Omental fat pad (tissue), 4 donors: ENCODE data around the gene WDR35. TPM values are rescaled to one million over a fixed set of nuclear protein-coding genes. Genes with fewer than 3 reads are reported as not detected.

Experiments
- ATAC-seq: fragments of 150-250 bp; one replicate; pipeline ENCODE4 v1.9.1; 2016; ENCODE audit warnings: mild to moderate bottlenecking, moderate library complexity; ENCODE audit not compliant: low FRiP score
- DNase-seq: peaks from one replicate; pipeline ENCODE4 v3.0.0-alpha.2; 2019; ENCODE audit warnings: low spot score
- total RNA-seq, 4 donors: library from RNA; depleted of rRNA; stranded (reverse); fragments of >200 nt; gene quantifications; one replicate each; pipeline ENCODE4 v1.1.0, GENCODE V29; 2016
- TF ChIP-seq, protein P1 (sequence below), 3 donors: fragments of 450-650 bp; IDR thresholded peaks; one replicate each; pipeline ENCODE4 v1.5.1; 2016 to 2017; ENCODE audit warnings: antibody characterized with exemption in 3 of 3, mild to moderate bottlenecking in 3 of 3, moderate library complexity in 2 of 3

WDR35 gene
- 10 to 100 TPM in 1 of 4 donors, 1 to 10 TPM in 3; 6.8 to 10.6 (median 8.1) TPM for total RNA-seq

DNA sequence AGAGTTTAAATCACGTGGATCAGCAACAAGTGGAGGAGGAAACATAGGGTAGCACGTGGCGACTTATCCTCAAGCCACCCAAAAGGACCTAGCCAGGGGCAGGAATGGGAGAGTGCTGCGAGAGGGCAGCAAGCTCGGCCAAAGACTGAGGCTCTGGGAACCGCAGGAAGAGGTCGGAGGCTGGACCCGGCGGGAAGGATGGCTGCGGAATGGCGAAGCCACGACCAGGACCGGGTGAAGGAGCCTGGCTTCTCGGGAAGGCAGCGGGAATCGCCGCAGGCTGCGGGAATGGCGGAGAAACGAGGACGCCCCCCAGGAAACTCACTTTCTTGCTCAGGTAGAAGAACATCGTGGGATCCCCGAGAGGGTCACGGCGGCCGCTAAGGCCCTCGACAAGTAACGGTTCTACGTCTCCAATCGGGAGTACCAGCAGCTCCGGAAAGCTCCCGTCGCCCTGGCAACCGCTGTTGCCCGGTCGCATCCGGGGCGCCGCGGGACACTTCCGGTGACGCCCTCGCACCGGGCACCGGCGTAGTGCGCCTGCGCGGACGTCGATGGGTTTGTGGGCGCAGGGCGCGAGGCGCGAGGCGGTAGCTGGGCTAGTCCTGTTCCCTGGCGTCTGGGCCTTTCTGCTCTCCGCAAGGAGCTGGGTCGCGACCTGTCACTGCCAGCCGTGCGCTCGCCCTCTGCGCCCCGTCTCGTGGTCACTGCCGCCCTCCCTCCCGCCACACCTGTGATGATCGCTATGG, at the start of gene WDR35:
WDR35 (minus strand) TSS at position 439 of the 749 bp plus-strand sequence; CDS start at position 349, 90 bp downstream.
- ATAC-seq (peak; percentile 98), DNase-seq (peak; percentile 81)
- TF ChIP-seq, protein P1, sequence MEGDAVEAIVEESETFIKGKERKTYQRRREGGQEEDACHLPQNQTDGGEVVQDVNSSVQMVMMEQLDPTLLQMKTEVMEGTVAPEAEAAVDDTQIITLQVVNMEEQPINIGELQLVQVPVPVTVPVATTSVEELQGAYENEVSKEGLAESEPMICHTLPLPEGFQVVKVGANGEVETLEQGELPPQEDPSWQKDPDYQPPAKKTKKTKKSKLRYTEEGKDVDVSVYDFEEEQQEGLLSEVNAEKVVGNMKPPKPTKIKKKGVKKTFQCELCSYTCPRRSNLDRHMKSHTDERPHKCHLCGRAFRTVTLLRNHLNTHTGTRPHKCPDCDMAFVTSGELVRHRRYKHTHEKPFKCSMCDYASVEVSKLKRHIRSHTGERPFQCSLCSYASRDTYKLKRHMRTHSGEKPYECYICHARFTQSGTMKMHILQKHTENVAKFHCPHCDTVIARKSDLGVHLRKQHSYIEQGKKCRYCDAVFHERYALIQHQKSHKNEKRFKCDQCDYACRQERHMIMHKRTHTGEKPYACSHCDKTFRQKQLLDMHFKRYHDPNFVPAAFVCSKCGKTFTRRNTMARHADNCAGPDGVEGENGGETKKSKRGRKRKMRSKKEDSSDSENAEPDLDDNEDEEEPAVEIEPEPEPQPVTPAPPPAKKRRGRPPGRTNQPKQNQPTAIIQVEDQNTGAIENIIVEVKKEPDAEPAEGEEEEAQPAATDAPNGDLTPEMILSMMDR (IDR thresholded peaks at IDR 0.05): no peak

DNA sequence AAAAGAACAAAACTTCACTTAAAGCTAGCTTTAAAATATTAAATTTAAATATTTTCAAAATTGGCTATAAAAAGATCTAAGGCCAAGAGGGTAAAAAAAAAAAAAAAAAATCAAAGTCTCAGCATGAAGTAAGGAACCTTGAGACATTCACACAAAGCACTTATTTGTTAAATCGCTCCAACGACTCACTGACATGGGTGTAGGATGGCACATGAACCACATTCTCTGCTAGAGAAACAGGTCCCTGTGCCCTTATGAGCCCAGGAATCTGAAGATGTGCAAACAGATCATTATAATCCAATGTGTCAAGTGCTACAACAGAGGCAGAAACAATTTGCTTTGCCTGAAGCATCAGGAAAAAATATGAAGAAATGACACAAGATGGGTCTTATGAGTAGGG, 47.8 kb upstream of the WDR35 start:
- TF ChIP-seq, protein P1 (IDR thresholded peaks at IDR 0.05): no peak
- no peak for DNase-seq
- no peak for ATAC-seq

DNA sequence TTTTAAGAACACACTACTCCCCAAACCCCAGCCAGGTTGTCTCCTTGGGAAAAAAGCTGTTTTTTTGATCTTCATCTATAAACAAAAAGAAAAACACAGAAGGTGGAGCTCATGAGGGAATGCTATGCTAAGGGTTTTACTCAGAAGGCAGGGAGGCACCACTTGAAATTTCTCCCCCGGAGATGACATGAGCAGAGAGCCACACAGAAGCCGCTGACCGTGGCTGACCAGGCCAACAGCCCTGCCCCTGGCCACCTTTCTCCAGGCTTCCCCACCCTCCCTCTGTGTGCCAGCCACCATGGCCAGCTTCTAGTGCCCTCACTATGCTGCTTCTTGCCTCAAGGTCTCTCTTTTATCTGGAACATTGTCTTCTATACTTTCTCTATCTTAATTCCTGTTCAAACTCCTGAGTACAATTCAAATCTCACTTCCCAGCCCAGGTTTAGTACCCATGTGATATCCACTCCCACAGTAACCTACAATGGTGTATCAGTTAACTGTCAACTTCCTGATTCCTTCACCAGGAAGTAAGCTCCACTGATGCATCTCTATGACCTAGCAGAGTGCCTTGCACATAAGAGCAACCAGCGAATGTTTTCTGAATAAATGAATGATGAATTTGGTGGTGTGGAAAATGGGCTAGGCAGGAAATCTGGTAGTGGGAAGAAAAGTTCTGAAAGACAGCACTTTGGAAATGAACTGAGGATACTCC, 46.2 kb upstream of the WDR35 start:
- TF ChIP-seq, protein P1 (IDR thresholded peaks at IDR 0.05): no peak
- no peak for ATAC-seq

DNA sequence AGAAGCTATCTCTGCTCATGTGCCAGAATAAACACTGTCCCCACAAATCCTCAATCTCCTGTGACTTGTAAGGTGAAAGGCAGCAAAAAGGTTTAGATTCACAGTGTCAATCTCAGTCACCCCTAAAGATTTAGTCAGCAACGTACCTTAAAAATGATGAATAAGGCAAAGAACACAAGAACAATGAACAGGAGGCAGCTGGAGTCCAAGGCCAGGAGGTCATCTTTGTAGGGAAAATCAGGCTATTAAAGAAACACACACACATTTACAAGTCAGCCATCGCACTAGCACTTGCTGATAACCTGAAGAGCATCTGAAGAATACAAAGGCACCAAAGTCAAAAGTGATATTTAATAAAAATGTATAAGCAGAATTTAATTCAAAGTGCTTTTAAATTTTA, 44.9 kb upstream of the WDR35 start:
- TF ChIP-seq, protein P1 (IDR thresholded peaks at IDR 0.05): no peak
- no peak for DNase-seq
- ATAC-seq: no peak

More for the DNA sequence above, 46.2 kb upstream of the WDR35 start:
- no peak for DNase-seq

DNA sequence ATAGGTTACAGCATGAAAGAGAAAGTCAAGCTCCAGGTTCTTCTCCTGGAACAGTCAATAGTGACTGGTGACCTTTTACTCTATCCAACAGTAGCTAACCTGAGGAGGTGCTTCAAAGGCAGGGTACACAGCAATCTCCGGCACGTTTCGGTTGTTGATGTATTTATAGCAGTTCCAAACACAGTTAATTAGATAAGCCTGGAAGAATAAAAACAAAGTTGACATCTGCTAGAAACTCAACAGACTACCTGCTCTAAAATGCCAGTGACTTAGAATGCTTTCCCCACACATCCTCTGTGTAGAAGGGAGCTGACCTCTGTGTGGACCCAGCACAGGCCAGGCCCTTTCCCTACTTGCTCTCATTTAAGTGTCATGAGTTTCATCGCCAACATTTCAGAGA, 44.3 kb upstream of the WDR35 start:
- TF ChIP-seq, protein P1 (IDR thresholded peaks at IDR 0.05): no peak
- DNase-seq (no peak), ATAC-seq (no peak)

DNA sequence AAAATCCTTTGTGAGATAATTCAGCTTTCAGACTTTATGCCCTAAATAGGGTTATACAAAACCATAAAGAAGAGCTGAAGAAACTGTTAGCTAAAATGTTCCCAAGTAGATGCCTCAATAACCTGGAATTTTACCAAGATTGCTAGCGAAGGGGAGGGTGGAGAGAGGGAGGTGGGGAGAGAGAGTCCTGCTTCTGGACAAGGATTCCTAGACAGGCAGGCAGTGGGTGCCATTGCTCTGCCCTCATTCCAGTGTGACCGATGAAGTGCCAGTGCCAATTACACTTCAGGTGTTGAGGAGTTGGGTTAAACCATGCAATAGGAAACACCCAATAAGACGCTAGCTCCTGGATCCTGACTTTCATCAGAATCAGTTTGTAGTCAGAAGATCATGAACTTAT, 43.4 kb upstream of the WDR35 start:
- TF ChIP-seq, protein P1 (IDR thresholded peaks at IDR 0.05): no peak
- ATAC-seq (no peak), DNase-seq (no peak)
